Neuronal stem cell (in vitro differentiated cells): Measurements from ENCODE around the gene BTBD1.
"Not testable (repeated sequence)": the region's sequence is repeated elsewhere in the genome, so short reads cannot be mapped to it uniquely, and the experiment has no call there.

Experiments used
- DNase-seq: peaks from one replicate; pipeline ENCODE4 v3.0.0-alpha.2; 2013; ENCODE audit warnings: low spot score
- H2AFZ ChIP-seq: one replicate; pipeline ENCODE4 v1.6.1; 2013; ENCODE audit warnings: mild to moderate bottlenecking, low read length, inconsistent platforms
- H2AK5ac ChIP-seq: 2 replicates; pipeline ENCODE4 v1.6.1; 2013; ENCODE audit warnings: low read depth, mild to moderate bottlenecking, inconsistent platforms, low read length, moderate library complexity, mixed read lengths
- H2BK120ac ChIP-seq: 2 replicates; pipeline ENCODE4 v1.6.1; 2013; ENCODE audit warnings: low read depth, mild to moderate bottlenecking, inconsistent platforms, low read length, moderate library complexity, mixed read lengths
- H2BK12ac ChIP-seq: one replicate; pipeline ENCODE4 v1.6.1; 2013; ENCODE audit warnings: low read length, inconsistent platforms
- H2BK15ac ChIP-seq: 2 replicates; pipeline ENCODE4 v1.6.1; 2013; ENCODE audit warnings: mild to moderate bottlenecking, low read length, inconsistent platforms, mixed read lengths
- H2BK5ac ChIP-seq: one replicate; pipeline ENCODE4 v1.6.1; 2013; ENCODE audit warnings: inconsistent platforms, mild to moderate bottlenecking, low read length, moderate library complexity
- H3K14ac ChIP-seq: one replicate; pipeline ENCODE4 v1.6.1; 2013; ENCODE audit warnings: low read length, inconsistent platforms
- H3K18ac ChIP-seq: 2 replicates; pipeline ENCODE4 v1.6.1; 2013; ENCODE audit warnings: low read length, inconsistent platforms
- H3K23ac ChIP-seq: 2 replicates; pipeline ENCODE4 v1.6.1; 2013; ENCODE audit warnings: low read depth, mild to moderate bottlenecking, mixed read lengths, low read length, inconsistent platforms; ENCODE audit not compliant: poor library complexity
- H3K27ac ChIP-seq: replicated peaks from 3 replicates; pipeline ENCODE4 v1.5.1; 2013; ENCODE audit warnings: low read length, inconsistent platforms
- H3K27me3 ChIP-seq, 3 experiments: 2 replicates each; pipeline ENCODE4 v1.6.1; 2013; ENCODE audit warnings: low read length in 3 of 3, mild to moderate bottlenecking in 2 of 3, inconsistent platforms in 1 of 3, low read depth in 1 of 3, mixed read lengths in 1 of 3, moderate library complexity in 1 of 3; ENCODE audit not compliant: control insufficient read depth in 3 of 3, insufficient read depth in 3 of 3
- H3K36me3 ChIP-seq, 2 donors: replicated peaks in 1 of 2; 2 replicates each; pipeline ENCODE4 v1.6.1; 2013; ENCODE audit warnings: low read length in 2 of 2; ENCODE audit not compliant: control insufficient read depth in 2 of 2, insufficient read depth in 2 of 2
- H3K4ac ChIP-seq: 2 replicates; pipeline ENCODE4 v1.6.1; 2013; ENCODE audit warnings: inconsistent platforms, mild to moderate bottlenecking, low read length, moderate library complexity
- H3K4me1 ChIP-seq, 2 donors: 1 replicate in 1 of 2; 2 replicates in 1 of 2; pipeline ENCODE4 v1.6.1; 2013; ENCODE audit warnings: low read length in 2 of 2, low read depth in 1 of 2; ENCODE audit not compliant: control insufficient read depth in 2 of 2, insufficient read depth in 1 of 2
- H3K4me2 ChIP-seq: one replicate; pipeline ENCODE4 v1.6.1; 2013; ENCODE audit warnings: mild to moderate bottlenecking, low read length, inconsistent platforms; ENCODE audit not compliant: insufficient read depth, poor library complexity, severe bottlenecking
- H3K4me3 ChIP-seq, 2 donors: 2 replicates each; pipeline ENCODE4 v1.5.1; 2013; ENCODE audit warnings: low read length in 2 of 2, mild to moderate bottlenecking in 2 of 2, inconsistent platforms in 1 of 2, moderate library complexity in 1 of 2
- H3K79me1 ChIP-seq: one replicate; pipeline ENCODE4 v1.6.1; 2013; ENCODE audit warnings: low read depth, mild to moderate bottlenecking, inconsistent platforms, low read length, moderate library complexity
- H3K9ac ChIP-seq: one replicate; pipeline ENCODE4 v1.6.1; 2013; ENCODE audit warnings: mild to moderate bottlenecking, low read depth, low read length, inconsistent platforms; ENCODE audit not compliant: poor library complexity
- H3K9me3 ChIP-seq, 2 donors: replicated peaks in 1 of 2; 2 replicates each; pipeline versions ENCODE3 to v1.6.1; 2013; ENCODE audit warnings: low read length in 2 of 2, mild to moderate bottlenecking in 2 of 2, inconsistent platforms in 1 of 2, low read depth in 1 of 2, mixed read lengths in 1 of 2, moderate library complexity in 1 of 2; ENCODE audit not compliant: control insufficient read depth in 2 of 2, insufficient read depth in 1 of 2
- H4K8ac ChIP-seq: one replicate; pipeline ENCODE4 v1.6.1; 2013; ENCODE audit warnings: low read depth, mild to moderate bottlenecking, inconsistent platforms, low read length, moderate library complexity
- H4K91ac ChIP-seq: one replicate; pipeline ENCODE4 v1.6.1; 2013; ENCODE audit warnings: low read length, low read depth, mild to moderate bottlenecking, inconsistent platforms; ENCODE audit not compliant: poor library complexity
- WGBS, 2 donors: extraction: QIAGEN DNeasy Blood & Tissue Kit; methylation state at CpG; one replicate each; pipeline ENCODE4 v1.1.7; 2013; ENCODE audit warnings: missing lambda C conversion rate in 2 of 2, mixed read lengths in 1 of 2; ENCODE audit not compliant: insufficient read length in 2 of 2, insufficient replicate concordance in 1 of 2; ENCODE audit errors: extremely low coverage in 2 of 2; 5-methylcytosine and 5-hydroxymethylcytosine counted together

The BTBD1 gene

GRCh38 chr15:83031234-83031633 lies 35.8 kb downstream of the BTBD1 start:
- H2AFZ ChIP-seq, H3K4me1 ChIP-seq, H3K4me2 ChIP-seq, H3K27ac ChIP-seq, H3K9ac ChIP-seq, H2BK120ac ChIP-seq, H4K8ac ChIP-seq, H2BK12ac ChIP-seq, H2BK5ac ChIP-seq, H3K4ac ChIP-seq, H4K91ac ChIP-seq, H3K14ac ChIP-seq, DNase-seq, H3K27me3 ChIP-seq, H3K23ac ChIP-seq, H3K4me3 ChIP-seq, H3K79me1 ChIP-seq, H2BK15ac ChIP-seq, H2AK5ac ChIP-seq, H3K18ac ChIP-seq: not testable (repeated sequence)
- H3K9me3 ChIP-seq, result peaks cover 0 to 12% of the 10 kb centered on the region in 2 donors
- peaks cover 5 to 84% of the 10 kb centered on the region in 2 donors for H3K36me3 ChIP-seq
- no CpG with 5 or more reads among the region's 6 CpGs for WGBS, 2 donors

GRCh38 chr15:83030021-83030420 lies 37.0 kb downstream of the BTBD1 start:
- Histone ChIP-seq H3K18ac (no peak overlapping the region), H3K79me1 (no peaks in the 10 kb centered on the region), H3K4me3 (no peak overlapping the region), H3K9me3 (peaks cover 0 to 11% of the 10 kb centered on the region in 2 donors), H3K27me3 (no peaks in the 10 kb centered on the region), H2BK120ac (no peak overlapping the region), H4K91ac (no peak overlapping the region), H2BK15ac (no peak overlapping the region), H2AK5ac (no peak overlapping the region), H2BK5ac (no peak overlapping the region), H3K4ac (no peak overlapping the region), H3K23ac (no peak overlapping the region), H4K8ac (no peak overlapping the region), H3K14ac (no peak overlapping the region), H3K9ac (no peak overlapping the region), H2AFZ (no peak overlapping the region), H3K4me1 (no peaks in the 10 kb centered on the region), H3K27ac (no peak overlapping the region), H2BK12ac (no peak overlapping the region), H3K36me3 (peaks cover 5 to 85% of the 10 kb centered on the region in 2 donors), H3K4me2 (no peak overlapping the region)
- no CpG with 5 or more reads among the region's 8 CpGs for WGBS, 2 donors
- no peak for DNase-seq

GRCh38 chr15:83018436-83018835 lies 48.6 kb downstream of the BTBD1 start:
- no peak overlapping the region for H2AFZ ChIP-seq

GRCh38 chr15:83016906-83017305 lies 50.1 kb downstream of the BTBD1 start:
- H3K27me3 ChIP-seq, result no peaks in the 10 kb centered on the region
- H4K8ac ChIP-seq, result no peak overlapping the region
- no peak overlapping the region for H4K91ac ChIP-seq
- H3K36me3 ChIP-seq, result peaks cover 13 to 64% of the 10 kb centered on the region in 2 donors
- H3K4me2 ChIP-seq, result no peak overlapping the region
- no peak overlapping the region for H2BK120ac ChIP-seq
- H3K14ac ChIP-seq, result no peak overlapping the region
- H2BK15ac ChIP-seq, result no peak overlapping the region
- no peak overlapping the region for H3K27ac ChIP-seq
- H3K4me1 ChIP-seq, result peaks cover 1 to 4% of the 10 kb centered on the region in 2 donors
- peaks cover 0 to 8% of the 10 kb centered on the region in 2 donors for H3K9me3 ChIP-seq
- DNase-seq, result no peak
- H3K4me3 ChIP-seq, result no peak overlapping the region
- H2BK12ac ChIP-seq, result no peak overlapping the region
- H2AFZ ChIP-seq, result no peak overlapping the region
- H3K18ac ChIP-seq, result no peak overlapping the region
- no peak overlapping the region for H2AK5ac ChIP-seq
- WGBS, 2 donors, result no CpG with 5 or more reads among the region's 5 CpGs
- H3K79me1 ChIP-seq, result peaks cover 2% of the 10 kb centered on the region
- no peak overlapping the region for H3K9ac ChIP-seq
- no peak overlapping the region for H3K4ac ChIP-seq
- H2BK5ac ChIP-seq, result no peak overlapping the region
- no peak overlapping the region for H3K23ac ChIP-seq

More at GRCh38 chr15:83018436-83018835, 48.6 kb downstream of the BTBD1 start:
- no peak overlapping the region for H2BK12ac ChIP-seq
- no peak overlapping the region for H4K8ac ChIP-seq
- no peak overlapping the region for H3K14ac ChIP-seq
- H4K91ac ChIP-seq, result no peak overlapping the region
- peaks cover 2% of the 10 kb centered on the region for H3K79me1 ChIP-seq
- H3K23ac ChIP-seq, result no peak overlapping the region
- no peak overlapping the region for H3K4me3 ChIP-seq
- H3K4ac ChIP-seq, result no peak overlapping the region
- no peak overlapping the region for H3K9ac ChIP-seq
- H3K36me3 ChIP-seq, result peaks cover 13 to 69% of the 10 kb centered on the region in 2 donors
- H3K27me3 ChIP-seq, result no peaks in the 10 kb centered on the region
- H3K27ac ChIP-seq, result no peak overlapping the region
- no peak overlapping the region for H3K18ac ChIP-seq
- no peak overlapping the region for H2BK5ac ChIP-seq
- no CpG with 5 or more reads among the region's 2 CpGs for WGBS, 2 donors
- no peaks in the 10 kb centered on the region for H3K9me3 ChIP-seq
- H3K4me2 ChIP-seq, result no peak overlapping the region
- no peak overlapping the region for H2AK5ac ChIP-seq
- no peak for DNase-seq
- no peak overlapping the region for H2BK120ac ChIP-seq
- H3K4me1 ChIP-seq, result peaks cover 0 to 2% of the 10 kb centered on the region in 2 donors
- H2BK15ac ChIP-seq, result no peak overlapping the region
